ENCODE data around the gene CCDC142.

CCDC142 gene

DNA sequence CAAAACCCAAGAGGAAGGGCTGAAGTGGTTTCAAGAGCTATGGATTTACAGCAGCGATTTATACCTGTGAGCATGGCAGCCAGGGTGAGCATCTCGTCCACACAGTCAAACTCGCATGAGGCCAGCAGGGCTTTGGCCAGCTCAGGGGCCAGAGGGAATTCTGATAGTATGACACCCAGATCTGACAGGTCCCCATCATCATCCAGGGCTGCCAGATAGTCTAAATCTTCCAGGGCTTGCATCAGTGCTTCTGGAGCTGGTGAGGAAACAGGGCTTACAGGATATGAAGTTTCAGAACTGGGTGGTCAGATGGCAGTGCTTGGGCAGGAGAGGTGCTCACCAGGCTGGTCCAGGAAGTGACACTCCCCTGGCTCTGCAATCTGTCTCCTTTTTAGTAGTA lies 39.7 kb upstream of the CCDC142 start:
- no peak overlapping the region for H3K4me3 ChIP-seq (ENCODE audit: low read depth, low read length)
- TF ChIP-seq, protein P1, sequence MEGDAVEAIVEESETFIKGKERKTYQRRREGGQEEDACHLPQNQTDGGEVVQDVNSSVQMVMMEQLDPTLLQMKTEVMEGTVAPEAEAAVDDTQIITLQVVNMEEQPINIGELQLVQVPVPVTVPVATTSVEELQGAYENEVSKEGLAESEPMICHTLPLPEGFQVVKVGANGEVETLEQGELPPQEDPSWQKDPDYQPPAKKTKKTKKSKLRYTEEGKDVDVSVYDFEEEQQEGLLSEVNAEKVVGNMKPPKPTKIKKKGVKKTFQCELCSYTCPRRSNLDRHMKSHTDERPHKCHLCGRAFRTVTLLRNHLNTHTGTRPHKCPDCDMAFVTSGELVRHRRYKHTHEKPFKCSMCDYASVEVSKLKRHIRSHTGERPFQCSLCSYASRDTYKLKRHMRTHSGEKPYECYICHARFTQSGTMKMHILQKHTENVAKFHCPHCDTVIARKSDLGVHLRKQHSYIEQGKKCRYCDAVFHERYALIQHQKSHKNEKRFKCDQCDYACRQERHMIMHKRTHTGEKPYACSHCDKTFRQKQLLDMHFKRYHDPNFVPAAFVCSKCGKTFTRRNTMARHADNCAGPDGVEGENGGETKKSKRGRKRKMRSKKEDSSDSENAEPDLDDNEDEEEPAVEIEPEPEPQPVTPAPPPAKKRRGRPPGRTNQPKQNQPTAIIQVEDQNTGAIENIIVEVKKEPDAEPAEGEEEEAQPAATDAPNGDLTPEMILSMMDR (IDR thresholded peaks at IDR 0.05; ENCODE audit: borderline replicate concordance, insufficient read depth, low read depth, low read length), result no peak

DNA sequence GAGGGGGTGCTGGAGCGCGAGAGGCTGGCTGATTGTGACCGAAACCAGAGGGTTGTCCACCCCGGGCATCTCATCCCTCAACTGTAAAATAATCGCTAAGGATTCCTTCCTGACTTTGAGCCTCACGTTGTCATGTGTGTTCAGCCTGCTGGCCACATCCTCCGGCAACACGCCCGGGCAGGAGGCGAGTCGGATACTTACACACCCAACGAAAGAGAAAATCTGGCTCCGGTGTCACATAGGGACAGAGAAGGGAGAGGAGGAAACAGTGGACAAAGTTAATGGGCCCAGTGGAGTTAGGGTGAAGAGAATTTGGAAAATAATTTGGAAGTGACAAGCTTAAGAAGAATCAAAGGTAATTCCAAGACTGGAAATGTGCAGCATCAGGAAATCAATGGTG lies 33.9 kb upstream of the CCDC142 start:
- TF ChIP-seq, protein P1 (IDR thresholded peaks at IDR 0.05; ENCODE audit: borderline replicate concordance, insufficient read depth, low read depth, low read length), result no peak
- no peak overlapping the region for H3K4me3 ChIP-seq (ENCODE audit: low read depth, low read length)

DNA sequence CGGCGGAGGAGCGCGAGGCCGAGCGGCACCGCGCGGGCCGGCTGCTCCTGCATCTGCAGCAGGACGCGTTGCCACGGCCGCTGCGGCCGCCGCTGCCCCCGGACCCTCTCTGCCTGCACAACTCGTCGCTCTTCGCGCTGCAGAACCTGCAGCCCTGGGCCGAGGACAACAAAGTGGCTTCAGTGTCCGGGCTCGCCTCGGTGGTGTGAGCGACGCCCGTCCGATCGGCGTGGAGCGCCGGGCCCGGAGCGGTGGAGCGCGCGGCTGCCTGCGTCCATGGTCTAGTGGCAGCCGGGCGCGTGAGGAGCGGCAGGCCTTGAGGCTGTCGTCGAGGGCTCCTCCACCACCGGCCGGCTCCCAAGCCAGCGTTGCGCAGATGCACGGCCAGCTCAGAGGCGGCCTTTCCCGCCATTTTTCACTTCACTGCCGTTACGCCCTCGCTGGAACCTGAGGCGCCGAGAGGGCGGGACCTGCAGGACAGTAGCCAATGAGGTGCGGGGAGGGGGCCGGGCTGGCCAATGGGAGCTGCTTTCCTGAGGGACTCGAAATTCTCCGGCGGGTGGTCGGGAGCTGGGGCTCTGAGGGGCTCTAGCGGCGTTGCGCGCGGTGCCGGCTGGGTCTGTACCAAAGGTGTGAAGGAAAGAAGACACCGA lies 33.3 kb upstream of the CCDC142 start:
- peak overlapping the region; percentile 26 for H3K4me3 ChIP-seq (ENCODE audit: low read depth, low read length)
- TF ChIP-seq, protein P1 (IDR thresholded peaks at IDR 0.05; ENCODE audit: borderline replicate concordance, insufficient read depth, low read depth, low read length), result no peak

DNA sequence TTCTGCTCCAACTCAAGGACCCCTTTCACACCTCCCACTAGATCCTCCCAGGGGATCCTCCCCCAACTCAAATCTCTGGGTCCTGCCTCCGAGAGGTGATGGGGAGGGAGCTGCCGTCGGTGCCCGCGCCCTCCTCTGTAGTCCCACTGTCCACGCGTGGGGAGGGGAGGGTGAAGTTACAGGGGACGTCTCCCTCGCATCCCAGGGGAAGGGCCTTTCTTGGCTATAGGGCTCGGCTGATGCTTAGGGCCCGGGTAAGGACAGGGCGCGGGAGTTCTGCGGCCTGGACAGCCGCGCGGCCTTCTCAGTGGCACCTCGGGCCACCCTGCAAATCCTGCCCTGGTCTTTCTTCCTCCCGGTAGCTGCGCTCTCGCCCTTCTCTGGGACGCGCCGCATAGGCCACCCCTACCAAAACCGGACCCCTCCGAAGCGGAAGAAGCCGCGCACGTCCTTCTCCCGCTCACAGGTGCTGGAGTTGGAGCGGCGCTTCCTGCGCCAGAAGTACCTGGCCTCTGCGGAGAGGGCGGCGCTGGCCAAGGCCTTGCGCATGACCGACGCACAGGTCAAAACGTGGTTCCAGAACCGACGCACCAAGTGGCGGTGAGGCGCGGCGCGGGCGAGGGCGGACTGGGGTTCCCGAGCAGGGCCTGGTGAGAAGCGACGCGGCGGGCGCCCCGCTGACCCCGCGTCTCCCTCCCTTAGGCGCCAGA lies 32.6 kb upstream of the CCDC142 start:
- TF ChIP-seq, protein P1 (IDR thresholded peaks at IDR 0.05; ENCODE audit: borderline replicate concordance, insufficient read depth, low read depth, low read length), result no peak
- H3K4me3 ChIP-seq (ENCODE audit: low read depth, low read length), result peak overlapping the region; percentile 36

DNA sequence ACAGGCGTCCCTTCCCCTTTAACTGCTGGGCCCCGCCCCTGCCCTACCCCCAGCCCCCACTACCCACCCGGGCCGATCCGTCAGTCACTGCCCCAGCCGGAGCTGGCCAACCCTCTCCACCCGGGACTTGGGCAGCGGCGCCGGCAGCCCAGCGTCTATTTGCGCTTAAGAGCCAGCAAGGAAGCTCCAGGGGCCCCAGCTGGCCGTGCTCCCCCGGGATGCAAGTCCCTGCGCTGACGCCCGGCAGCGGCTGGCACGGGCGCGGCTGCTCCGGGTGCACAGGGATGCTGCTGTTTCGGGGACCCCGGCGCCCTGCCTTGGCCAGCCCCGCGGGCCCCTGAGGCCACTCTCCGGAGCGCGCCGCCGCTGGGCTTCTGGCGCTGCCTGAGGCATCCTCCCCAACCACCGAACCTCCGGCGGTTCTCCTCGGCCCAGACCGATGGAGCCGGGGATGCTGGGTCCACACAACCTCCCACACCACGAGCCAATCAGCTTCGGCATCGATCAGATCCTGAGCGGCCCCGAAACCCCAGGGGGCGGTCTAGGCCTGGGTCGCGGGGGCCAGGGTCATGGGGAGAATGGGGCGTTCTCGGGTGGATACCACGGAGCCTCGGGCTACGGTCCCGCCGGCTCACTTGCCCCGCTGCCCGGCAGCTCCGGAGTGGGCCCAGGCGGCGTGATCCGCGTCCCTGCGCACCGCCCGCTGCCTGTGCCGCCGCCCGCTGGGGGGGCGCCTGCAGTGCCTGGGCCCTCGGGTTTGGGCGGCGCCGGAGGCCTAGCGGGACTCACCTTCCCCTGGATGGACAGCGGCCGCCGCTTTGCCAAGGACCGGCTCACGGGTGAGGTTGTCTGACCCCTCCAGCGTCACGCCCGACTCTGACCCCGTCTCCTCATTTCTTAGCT lies 31.8 kb upstream of the CCDC142 start, which contains the start of gene TLX2:
TSS of gene TLX2 (plus strand) at position 83 of the 903 bp plus-strand sequence. CDS start at position 440, 357 bp downstream.
- H3K4me3 ChIP-seq (ENCODE audit: low read depth, low read length), result peak within 1 kb of the TSS; percentile 36
- TF ChIP-seq, protein P1 (IDR thresholded peaks at IDR 0.05; ENCODE audit: borderline replicate concordance, insufficient read depth, low read depth, low read length), result no peak

DNA sequence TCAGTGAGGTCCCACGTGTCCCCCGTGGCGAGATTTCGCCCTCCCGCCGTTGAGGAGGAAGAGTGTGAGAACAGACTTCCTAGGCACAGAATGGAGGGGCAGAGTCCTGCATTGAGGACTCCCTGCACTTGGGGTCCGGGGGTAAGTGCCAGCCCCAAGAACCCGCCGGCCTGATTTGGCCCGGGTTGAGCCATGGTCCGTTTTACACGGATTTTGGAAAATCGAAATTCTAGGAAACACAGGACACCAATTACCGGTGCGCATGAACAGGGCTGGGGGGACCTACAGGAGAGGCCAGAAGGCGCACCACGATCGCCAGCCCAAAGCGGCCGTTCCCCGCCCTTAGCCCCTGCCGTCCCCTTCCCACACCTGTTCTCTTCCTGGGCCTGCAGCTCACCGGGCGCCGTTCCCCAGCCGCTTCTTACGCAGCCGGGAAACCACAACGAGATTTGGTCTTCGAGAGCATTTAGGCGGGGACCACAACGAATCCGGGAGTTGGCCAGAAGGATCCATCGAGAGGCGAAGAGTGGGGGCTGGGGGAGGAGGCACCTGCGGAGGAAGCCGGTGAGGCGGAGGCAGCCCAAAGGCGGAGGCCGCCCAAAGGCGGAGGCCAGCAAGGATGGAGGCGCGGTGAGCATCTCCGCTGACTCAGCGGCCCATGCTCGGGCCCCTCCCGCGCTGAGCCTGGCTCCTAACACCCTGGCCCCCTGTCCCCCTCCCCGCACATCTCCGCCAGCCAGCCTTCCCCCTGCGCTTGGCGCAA lies 31.0 kb upstream of the CCDC142 start:
- no peak overlapping the region for H3K4me3 ChIP-seq (ENCODE audit: low read depth, low read length)
- TF ChIP-seq, protein P1 (IDR thresholded peaks at IDR 0.05; ENCODE audit: borderline replicate concordance, insufficient read depth, low read depth, low read length), result no peak
